Stimulated activated CD4-positive, alpha-beta T cell treated with anti-CD3 and anti-CD28 coated beads, TNF-alpha, amount 100 ng/mL, for 24 hours (primary cell): Measurements from ENCODE around the gene RND2.
A peak's percentile ranks its signal among the peaks of the same experiment; 100 is the strongest.

Experiments
- DNase-seq, 3 experiments: peaks; one replicate each; pipeline ENCODE4 v3.0.0-alpha.2; 2020; ENCODE audit warnings: low read depth in 3 of 3

RND2 gene

DNA sequence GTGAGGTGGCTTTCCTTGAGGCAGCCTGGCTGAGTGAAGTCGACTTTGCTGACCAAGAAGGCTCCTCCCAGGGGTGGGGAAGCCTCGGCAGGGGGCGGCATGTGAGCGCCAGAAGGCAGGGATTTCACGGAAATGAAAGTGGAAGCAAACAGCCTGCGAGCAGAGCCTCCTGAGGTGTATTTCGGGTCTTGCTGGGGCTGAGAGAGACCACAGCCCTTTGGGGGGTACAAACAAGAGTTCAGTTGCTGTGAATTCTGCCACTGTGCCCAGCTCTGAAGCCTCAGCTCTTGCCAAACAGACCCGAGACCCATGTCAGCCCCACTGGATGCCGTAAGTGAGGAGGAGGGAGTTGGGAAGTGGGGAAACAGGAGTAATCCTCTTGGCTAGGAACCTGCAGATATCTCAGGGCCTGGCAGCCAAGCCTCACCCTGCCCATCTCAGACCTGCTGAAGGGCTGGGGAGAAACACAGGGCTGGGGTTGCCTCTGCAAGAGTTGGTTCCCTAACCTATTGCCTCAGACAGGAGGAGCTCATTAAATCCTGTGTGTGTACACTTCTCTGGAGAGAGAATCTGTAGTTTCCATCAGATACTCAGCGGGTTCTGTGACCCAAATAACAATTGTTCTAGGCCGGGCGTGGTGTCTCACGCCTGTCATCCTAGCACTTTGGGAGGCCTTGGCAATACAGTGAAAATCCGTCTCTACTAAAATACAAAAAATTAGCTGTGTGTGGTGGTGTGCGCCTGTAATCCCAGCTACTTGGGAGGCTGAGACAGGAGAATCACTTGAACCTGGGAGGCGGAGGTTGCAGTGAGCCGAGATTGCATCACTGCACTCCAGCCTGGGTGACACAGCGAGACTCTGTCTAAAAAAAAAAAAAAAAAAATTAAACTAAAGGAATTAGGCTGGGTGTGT lies 18.1 kb upstream of the RND2 start, which contains the start of gene IFI35:
Gene IFI35, plus strand, starts transcription at position 146 of the 913 bp plus-strand sequence. Its CDS starts 164 bp downstream, at position 310.
- peak; percentile 71 to 83 (median 72) for DNase-seq

GRCh38 chr17:43010667-43011308 lies 14.2 kb upstream of the RND2 start:
- no peak for DNase-seq

GRCh38 chr17:43011728-43012472 lies 13.1 kb upstream of the RND2 start:
- no peak for DNase-seq

DNA sequence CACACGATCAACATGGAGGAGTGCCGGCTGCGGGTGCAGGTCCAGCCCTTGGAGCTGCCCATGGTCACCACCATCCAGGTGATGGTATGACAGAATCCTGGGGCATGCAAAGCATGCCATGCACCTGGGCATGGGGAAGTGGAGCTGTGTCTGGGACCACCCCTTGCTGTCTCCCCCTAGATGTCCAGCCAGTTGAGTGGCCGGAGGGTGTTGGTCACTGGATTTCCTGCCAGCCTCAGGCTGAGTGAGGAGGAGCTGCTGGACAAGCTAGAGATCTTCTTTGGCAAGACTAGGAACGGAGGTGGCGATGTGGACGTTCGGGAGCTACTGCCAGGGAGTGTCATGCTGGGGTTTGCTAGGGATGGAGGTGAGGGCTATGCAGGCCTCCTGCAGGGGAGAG lies 11.7 kb upstream of the RND2 start:
- DNase-seq = no peak

GRCh38 chr17:43014020-43014648 lies 10.9 kb upstream of the RND2 start:
- DNase-seq = no peak

GRCh38 chr17:43014649-43015542 lies 10.1 kb upstream of the RND2 start:
- DNase-seq = no peak

- no peak for DNase-seq
These were observed 9.5 kb upstream of the RND2 start for GRCh38 chr17:43015579-43015978.

- DNase-seq = no peak
These were observed 8.8 kb upstream of the RND2 start for GRCh38 chr17:43016216-43016615.

DNA sequence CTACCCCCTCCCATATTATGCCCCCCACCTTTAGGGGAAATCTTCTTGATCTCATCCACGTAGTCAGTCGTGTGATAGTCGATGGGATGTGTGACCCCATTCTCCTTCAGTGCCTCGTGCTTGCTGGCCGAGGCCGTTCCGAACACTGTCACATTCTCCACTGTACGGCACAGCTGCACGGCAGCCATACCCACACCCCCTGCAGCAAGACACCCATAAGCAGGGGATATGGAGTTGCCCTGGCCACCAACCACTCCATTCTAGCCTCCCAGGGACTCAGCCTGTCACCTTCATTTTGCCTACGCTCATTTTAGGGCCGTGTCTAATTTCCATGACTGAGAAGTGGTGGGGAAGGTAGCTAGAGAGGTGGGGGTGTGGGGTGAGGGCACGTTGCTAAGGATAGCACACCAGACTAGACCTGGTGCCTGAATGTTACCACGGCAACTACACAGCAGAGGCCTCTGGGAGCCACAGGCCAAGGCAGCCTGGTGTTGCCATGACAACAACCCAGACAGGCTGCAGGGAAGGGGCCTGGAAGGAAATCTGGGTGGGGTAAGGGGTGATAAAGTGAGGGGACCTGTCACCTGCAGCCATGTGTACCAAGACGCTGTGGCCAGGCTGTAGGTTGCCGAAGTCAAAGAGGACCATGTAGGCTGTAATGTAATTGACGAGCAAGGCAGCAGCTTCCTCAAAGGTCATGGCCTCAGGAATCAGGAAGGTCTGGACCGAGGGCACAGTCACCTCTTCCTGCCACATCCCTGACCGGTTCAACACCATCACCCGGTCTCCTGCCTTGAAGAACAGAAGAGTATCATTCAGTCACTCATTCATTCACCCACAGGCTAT lies 6.8 kb upstream of the RND2 start:
- no peak for DNase-seq

- no peak for DNase-seq
These were observed 6.1 kb upstream of the RND2 start for GRCh38 chr17:43018932-43019331.

GRCh38 chr17:43019418-43019817 lies 5.6 kb upstream of the RND2 start:
- DNase-seq = no peak

- no peak for DNase-seq
These were observed 4.9 kb upstream of the RND2 start for GRCh38 chr17:43020030-43020621.

GRCh38 chr17:43020789-43021740 lies 4.0 kb upstream of the RND2 start:
- no peak for DNase-seq

GRCh38 chr17:43021741-43022512 lies 3.1 kb upstream of the RND2 start, which contains the start of gene VAT1:
TSS of gene VAT1 (minus strand) at chr17:43022385. CDS start at chr17:43022322, 63 bp downstream.
- DNase-seq = peak in 2 of 3 experiments; percentile 51 to 65

- no peak for DNase-seq
These were observed 243 bp downstream of the RND2 start for GRCh38 chr17:43025290-43025657.

DNA sequence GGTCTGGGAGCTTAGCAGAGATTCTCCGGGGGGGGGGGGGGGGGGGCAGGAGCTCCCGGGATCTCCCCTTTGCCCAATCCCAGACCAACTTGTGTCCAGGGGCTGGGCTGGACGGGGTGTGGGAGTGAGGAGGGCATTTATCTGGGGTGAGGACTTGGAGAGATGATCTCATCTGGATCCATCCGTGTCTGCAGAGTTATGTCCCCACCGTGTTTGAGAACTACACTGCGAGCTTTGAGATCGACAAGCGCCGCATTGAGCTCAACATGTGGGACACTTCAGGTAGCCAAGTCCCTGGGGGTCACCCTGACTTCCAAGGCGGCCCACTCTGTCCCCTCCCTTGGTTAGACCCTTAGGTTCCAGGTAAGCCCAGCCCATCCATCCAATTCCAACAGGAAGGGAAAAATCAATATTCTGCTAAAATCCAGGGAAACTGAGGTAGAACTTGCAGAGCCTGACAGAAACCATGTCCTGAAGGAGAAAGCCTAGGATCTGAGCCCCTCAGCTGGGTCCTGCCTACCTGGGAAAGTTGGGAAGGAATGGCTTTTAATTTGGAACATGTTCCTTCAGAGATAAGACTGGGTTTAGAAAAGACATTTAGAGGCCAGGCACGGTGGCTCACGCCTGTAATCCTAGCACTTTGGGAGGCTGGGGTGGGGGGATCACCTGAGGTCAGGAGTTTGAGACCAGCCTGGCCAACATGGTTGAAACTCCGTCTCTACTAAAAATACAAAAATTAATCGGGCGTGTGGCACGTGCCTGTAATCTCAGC lies 921 bp downstream of the RND2 start:
- no peak for DNase-seq

GRCh38 chr17:43026595-43026994 lies 1.6 kb downstream of the RND2 start:
- no peak for DNase-seq
